BE2C (cell line): Measurements from ENCODE around the gene POC1A.

Experiments used
- DNase-seq: peaks from one replicate; pipeline ENCODE4 v3.0.0-alpha.2; 2020
- H3K27me3 ChIP-seq: fragments of 250-450 bp; sonication (Bioruptor Pico); 2 replicates; pipeline ENCODE4 v1.5.1; 2020; ENCODE audit warnings: mild to moderate bottlenecking
- H3K36me3 ChIP-seq: fragments of 250-450 bp; sonication (Bioruptor Pico); 2 replicates; pipeline ENCODE4 v1.5.1; 2020; ENCODE audit warnings: mild to moderate bottlenecking
- H3K4me1 ChIP-seq: fragments of 250-450 bp; sonication (Bioruptor Pico); 2 replicates; pipeline ENCODE4 v1.5.1; 2020
- H3K4me3 ChIP-seq: 2 replicates; pipeline ENCODE4 v1.5.1; 2011; ENCODE audit warnings: low read depth, low read length
- H3K9me3 ChIP-seq: fragments of 250-450 bp; sonication (Bioruptor Pico); 2 replicates; pipeline ENCODE4 v1.5.1; 2020
- CTCF ChIP-seq: IDR thresholded peaks from 2 replicates; pipeline ENCODE4 v1.5.1; 2012; ENCODE audit warnings: mild to moderate bottlenecking, low read depth, low read length

Gene POC1A

GRCh38 chr3:52143156-52143555, 11.1 kb downstream of the POC1A start:
- Histone ChIP-seq H3K4me1 (peaks cover 2% of the 10 kb centered on the region; the same call in 1 of the 2 replicates), H3K27me3 (no peaks in the 10 kb centered on the region), H3K4me3 (no peak overlapping the region), H3K9me3 (no peaks in the 10 kb centered on the region), H3K36me3 (no peaks in the 10 kb centered on the region)
- TF ChIP-seq CTCF: no peak
- no peak for DNase-seq

- no peaks in the 10 kb centered on the region for H3K9me3 ChIP-seq
- H3K4me1 ChIP-seq: peaks cover 2% of the 10 kb centered on the region; the same call in 1 of the 2 replicates
- no peaks in the 10 kb centered on the region for H3K27me3 ChIP-seq
- no peaks in the 10 kb centered on the region for H3K36me3 ChIP-seq
- no peak for DNase-seq
- H3K4me3 ChIP-seq: no peak overlapping the region
- TF ChIP-seq CTCF: no peak
Observed at GRCh38 chr3:52141751-52142150, 12.5 kb downstream of the POC1A start.

- no peak for TF ChIP-seq CTCF
- Histone ChIP-seq H3K9me3 (no peaks in the 10 kb centered on the region), H3K4me1 (peaks cover 2% of the 10 kb centered on the region; the same call in 1 of the 2 replicates), H3K4me3 (no peak overlapping the region), H3K27me3 (no peaks in the 10 kb centered on the region), H3K36me3 (no peaks in the 10 kb centered on the region)
- no peak for DNase-seq
Observed at GRCh38 chr3:52140769-52141168, 13.5 kb downstream of the POC1A start.

- TF ChIP-seq CTCF: no peak
- H3K36me3 ChIP-seq: no peaks in the 10 kb centered on the region
- H3K9me3 ChIP-seq: no peaks in the 10 kb centered on the region
- H3K4me3 ChIP-seq: no peak overlapping the region
- no peak for DNase-seq
- no peaks in the 10 kb centered on the region for H3K27me3 ChIP-seq
- peaks cover 2% of the 10 kb centered on the region; the same call in 1 of the 2 replicates for H3K4me1 ChIP-seq
Observed at GRCh38 chr3:52140000-52140399, 14.2 kb downstream of the POC1A start.

GRCh38 chr3:52137311-52137710, 16.9 kb downstream of the POC1A start:
- Histone ChIP-seq H3K36me3 (no peaks in the 10 kb centered on the region), H3K4me3 (no peak overlapping the region), H3K9me3 (no peaks in the 10 kb centered on the region), H3K4me1 (no peaks in the 10 kb centered on the region), H3K27me3 (no peaks in the 10 kb centered on the region)
- TF ChIP-seq CTCF: no peak
- no peak for DNase-seq

- DNase-seq: no peak
- no peaks in the 10 kb centered on the region for H3K9me3 ChIP-seq
- no peaks in the 10 kb centered on the region for H3K27me3 ChIP-seq
- no peaks in the 10 kb centered on the region for H3K36me3 ChIP-seq
- H3K4me3 ChIP-seq: no peak overlapping the region
- TF ChIP-seq CTCF: no peak
- H3K4me1 ChIP-seq: no peaks in the 10 kb centered on the region
Observed at GRCh38 chr3:52136513-52136912, 17.7 kb downstream of the POC1A start.
